ENCODE results near the gene TNFSF9.

TNFSF9 gene

DNA sequence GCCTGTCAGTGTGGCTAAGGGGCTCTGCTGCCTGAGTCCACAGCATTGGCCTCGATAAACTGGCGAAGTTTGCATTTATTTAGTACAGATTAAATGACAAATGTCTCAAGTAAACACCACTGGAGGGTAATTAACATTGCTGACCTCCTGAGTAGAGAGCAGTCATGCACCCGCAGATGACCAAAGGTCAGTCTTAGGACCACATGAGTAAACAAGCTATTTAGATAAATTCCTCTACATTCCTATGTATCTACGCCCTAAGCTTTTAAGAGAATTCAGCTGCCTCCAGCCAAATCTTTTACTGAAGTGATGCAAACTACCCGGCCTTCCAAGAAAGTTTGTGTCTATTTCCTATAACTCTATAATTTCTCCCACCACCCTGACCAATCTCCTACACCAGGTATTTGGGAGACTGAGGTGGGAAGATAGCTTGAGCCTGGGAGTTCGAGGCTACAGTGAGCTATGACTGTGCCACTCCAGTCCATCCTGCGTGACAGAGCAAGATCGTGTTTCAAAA, 37.2 kb downstream of the TNFSF9 start:
- TF ChIP-seq, protein P1, sequence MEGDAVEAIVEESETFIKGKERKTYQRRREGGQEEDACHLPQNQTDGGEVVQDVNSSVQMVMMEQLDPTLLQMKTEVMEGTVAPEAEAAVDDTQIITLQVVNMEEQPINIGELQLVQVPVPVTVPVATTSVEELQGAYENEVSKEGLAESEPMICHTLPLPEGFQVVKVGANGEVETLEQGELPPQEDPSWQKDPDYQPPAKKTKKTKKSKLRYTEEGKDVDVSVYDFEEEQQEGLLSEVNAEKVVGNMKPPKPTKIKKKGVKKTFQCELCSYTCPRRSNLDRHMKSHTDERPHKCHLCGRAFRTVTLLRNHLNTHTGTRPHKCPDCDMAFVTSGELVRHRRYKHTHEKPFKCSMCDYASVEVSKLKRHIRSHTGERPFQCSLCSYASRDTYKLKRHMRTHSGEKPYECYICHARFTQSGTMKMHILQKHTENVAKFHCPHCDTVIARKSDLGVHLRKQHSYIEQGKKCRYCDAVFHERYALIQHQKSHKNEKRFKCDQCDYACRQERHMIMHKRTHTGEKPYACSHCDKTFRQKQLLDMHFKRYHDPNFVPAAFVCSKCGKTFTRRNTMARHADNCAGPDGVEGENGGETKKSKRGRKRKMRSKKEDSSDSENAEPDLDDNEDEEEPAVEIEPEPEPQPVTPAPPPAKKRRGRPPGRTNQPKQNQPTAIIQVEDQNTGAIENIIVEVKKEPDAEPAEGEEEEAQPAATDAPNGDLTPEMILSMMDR (IDR thresholded peaks at IDR 0.05; ENCODE audit: insufficient read depth, low read length, missing control alignments) = no peak
- no peak overlapping the region for H3K4me3 ChIP-seq (ENCODE audit: low read depth, low read length)
- no peak for DNase-seq (ENCODE audit: low read depth, low spot score)
- ChIA-PET POLR2A (no interaction called here), CTCF (no interaction called here)

GRCh38 chr19:6568816-6569215, 38.0 kb downstream of the TNFSF9 start:
- ChIA-PET CTCF (interaction anchor here (2.5 kb wide), 1 partner anchor 62 kb away, joined by 7 read pairs; no protein-coding TSS in a partner anchor), POLR2A (no interaction called here)
- no peak for DNase-seq (ENCODE audit: low read depth, low spot score)
- TF ChIP-seq, protein P1 (IDR thresholded peaks at IDR 0.05; ENCODE audit: insufficient read depth, low read length, missing control alignments) = no peak
- no peak overlapping the region for H3K4me3 ChIP-seq (ENCODE audit: low read depth, low read length)

GRCh38 chr19:6570764-6571163, 39.9 kb downstream of the TNFSF9 start:
- ChIA-PET CTCF (interaction anchor here (2.5 kb wide), 1 partner anchor 61 kb away, joined by 7 read pairs; no protein-coding TSS in a partner anchor), POLR2A (no interaction called here)

GRCh38 chr19:6571167-6571566, 40.3 kb downstream of the TNFSF9 start:
- POLR2A ChIA-PET = no interaction called here
- TF ChIP-seq, protein P1 (IDR thresholded peaks at IDR 0.05; ENCODE audit: insufficient read depth, low read length, missing control alignments) = no peak
- H3K4me3 ChIP-seq (ENCODE audit: low read depth, low read length) = no peak overlapping the region
- CTCF ChIA-PET = interaction anchor here (2.5 kb wide), 1 partner anchor 60 kb away, joined by 7 read pairs; no protein-coding TSS in a partner anchor
- DNase-seq (ENCODE audit: low read depth, low spot score) = no peak

More at GRCh38 chr19:6570764-6571163, 39.9 kb downstream of the TNFSF9 start:
- no peak overlapping the region for H3K4me3 ChIP-seq (ENCODE audit: low read depth, low read length)
- TF ChIP-seq, protein P1 (IDR thresholded peaks at IDR 0.05; ENCODE audit: insufficient read depth, low read length, missing control alignments) = no peak
- no peak for DNase-seq (ENCODE audit: low read depth, low spot score)

DNA sequence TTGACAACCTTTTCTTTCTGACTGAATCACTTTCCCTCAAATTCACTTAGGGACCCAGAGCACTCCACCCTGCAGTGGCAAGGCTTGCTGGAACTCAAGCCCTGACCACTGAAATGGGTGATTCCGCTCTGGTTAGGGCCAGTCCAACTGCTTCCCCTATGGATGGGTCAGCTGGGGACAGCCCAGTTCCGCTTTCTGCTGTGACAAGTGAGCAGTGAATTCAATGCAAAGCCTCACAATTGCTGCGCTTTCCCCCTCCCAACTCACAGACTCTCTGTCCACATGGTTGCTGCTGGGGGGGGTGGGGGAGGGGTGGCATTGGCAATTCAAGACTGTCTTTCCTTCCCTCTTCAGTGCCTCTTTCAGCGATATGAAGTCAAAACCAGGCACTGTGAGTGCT, 41.4 kb downstream of the TNFSF9 start:
- CTCF ChIA-PET = interaction anchor here (0.8 kb wide), 1 partner anchor 17 kb away, joined by 3 read pairs; no protein-coding TSS in a partner anchor
- no peak overlapping the region for H3K4me3 ChIP-seq (ENCODE audit: low read depth, low read length)
- DNase-seq (ENCODE audit: low read depth, low spot score) = no peak
- TF ChIP-seq, protein P1 (IDR thresholded peaks at IDR 0.05; ENCODE audit: insufficient read depth, low read length, missing control alignments) = no peak
- POLR2A ChIA-PET = interaction anchor here (0.6 kb wide), 1 partner anchor 223 kb away, joined by 3 read pairs; no protein-coding TSS in a partner anchor

GRCh38 chr19:6573350-6573749, 42.5 kb downstream of the TNFSF9 start:
- ChIA-PET CTCF (no interaction called here), POLR2A (no interaction called here)
- TF ChIP-seq, protein P1 (IDR thresholded peaks at IDR 0.05; ENCODE audit: insufficient read depth, low read length, missing control alignments) = no peak
- H3K4me3 ChIP-seq (ENCODE audit: low read depth, low read length) = no peak overlapping the region
- no peak for DNase-seq (ENCODE audit: low read depth, low spot score)
